Midbrain (tissue), 1 donor: Measurements from ENCODE around the gene ENTHD1.
"Not testable (repeated sequence)": the region's sequence is repeated elsewhere in the genome, so short reads cannot be mapped to it uniquely, and the experiment has no call there.

Source experiments
- DNase-seq: peaks from one replicate; lab custom pipeline; 2025; lab: John Stamatoyannopoulos, UW

ENTHD1 gene

DNA sequence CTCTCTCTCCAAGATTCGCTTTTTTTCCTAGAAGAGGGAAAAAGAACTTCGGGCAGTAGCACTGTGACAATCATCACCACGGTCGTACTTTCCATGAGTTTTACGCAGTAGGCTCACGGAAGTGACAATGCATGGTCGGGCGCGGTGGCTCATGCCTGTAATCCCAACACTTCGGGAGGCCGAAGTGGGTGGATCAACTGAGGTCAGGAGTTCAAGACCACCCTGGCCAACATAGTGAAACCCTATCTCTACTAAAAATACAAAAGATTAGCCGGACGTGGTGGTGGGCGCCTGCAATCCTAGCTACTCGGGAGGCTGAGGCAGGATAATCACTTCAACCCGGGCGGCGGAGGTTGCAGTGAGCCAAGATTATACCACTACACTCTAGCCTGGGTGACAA, 30.7 kb upstream of the ENTHD1 start:
- DNase-seq, result no peak

- no peak for DNase-seq
Observed at GRCh38 chr22:39923696-39924095, 30.1 kb upstream of the ENTHD1 start.

- no peak for DNase-seq
Observed at GRCh38 chr22:39920134-39920743, 26.7 kb upstream of the ENTHD1 start.

GRCh38 chr22:39917776-39918495, 24.4 kb upstream of the ENTHD1 start:
- DNase-seq, result no peak

- no peak for DNase-seq
Observed at GRCh38 chr22:39917197-39917643, 23.7 kb upstream of the ENTHD1 start.

DNA sequence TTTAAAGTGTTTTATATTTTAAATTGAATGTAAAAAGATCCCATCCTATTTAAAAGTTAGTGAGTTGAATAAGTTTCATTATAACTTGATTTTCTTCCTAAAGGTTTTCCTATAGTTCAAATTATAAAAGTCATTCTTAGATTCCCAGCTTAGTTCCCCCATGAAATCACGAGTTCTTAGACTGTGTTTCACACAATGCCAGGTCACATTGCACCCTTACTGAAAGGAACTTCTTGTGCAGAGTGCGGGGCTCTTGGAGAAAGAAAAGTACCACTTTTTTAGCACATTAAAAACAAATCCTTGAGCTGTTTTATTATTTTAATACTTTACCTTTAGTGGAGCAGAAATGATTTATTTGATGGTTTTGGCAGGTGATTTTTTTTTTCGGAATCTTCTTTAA, 22.9 kb upstream of the ENTHD1 start:
- no peak for DNase-seq

DNA sequence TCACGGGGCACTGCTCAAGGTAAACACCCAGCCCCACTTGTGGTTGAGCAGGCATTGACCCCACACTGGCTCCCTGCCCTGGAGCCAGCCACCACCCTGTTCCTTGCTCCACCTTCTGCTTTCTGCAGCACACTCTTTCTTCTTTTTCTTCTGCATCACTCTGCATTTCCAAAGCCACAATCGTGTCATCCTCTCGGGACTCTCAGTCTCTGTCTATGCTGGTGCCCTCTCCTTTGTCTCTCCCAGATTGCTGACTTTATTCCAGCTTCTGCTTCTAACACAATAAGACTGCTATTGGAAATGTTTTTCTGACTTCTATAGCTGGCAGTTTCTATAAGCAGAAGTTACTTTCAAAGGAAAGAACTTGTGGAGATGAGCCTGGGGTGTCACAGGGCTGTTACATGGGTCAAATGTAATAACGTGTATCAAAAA, 21.8 kb upstream of the ENTHD1 start:
- no peak for DNase-seq

- DNase-seq, result no peak
Observed at GRCh38 chr22:39914584-39914983, 21.0 kb upstream of the ENTHD1 start.

GRCh38 chr22:39913886-39914285, 20.3 kb upstream of the ENTHD1 start:
- DNase-seq, result no peak

DNA sequence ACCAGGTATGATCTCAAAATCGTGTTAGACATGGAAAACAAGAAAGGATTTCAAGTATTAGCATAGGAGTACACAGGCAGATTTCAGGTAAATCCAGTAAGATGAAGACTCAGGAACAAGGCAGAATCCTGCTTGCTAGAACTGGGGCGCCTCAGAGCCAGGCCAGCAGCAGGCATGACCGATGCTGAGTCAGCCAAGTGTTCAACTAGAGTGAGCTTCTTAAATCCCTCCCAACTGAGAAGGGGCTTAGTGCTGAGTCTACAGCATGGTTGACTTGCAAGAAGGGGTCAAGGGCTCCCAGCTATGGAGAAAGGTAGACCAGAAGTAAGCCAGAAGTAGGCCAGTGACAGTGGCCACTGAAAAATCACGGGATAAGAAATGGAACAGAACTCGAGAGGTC, 19.8 kb upstream of the ENTHD1 start:
- DNase-seq, result no peak

- no peak for DNase-seq
Observed at GRCh38 chr22:39910876-39911613, 17.5 kb upstream of the ENTHD1 start.

DNA sequence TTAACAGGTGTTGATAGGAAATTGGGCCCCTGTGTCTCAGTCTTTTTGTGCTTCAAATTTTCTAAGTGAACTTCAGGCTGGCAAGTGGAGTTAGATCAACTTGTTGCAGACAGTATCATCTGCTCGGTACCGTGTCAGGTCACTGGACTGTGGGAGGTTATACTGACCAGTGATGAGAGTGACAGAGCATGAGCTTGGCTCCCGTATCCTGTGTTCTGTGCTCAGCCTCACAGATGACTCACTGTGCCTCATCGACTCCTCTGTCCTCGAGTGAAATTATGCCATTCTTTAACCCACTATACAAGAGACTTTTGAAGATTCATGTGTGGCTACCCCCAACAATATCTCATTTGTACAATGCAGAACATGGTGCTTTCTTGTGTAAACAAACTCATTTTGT, 15.2 kb upstream of the ENTHD1 start:
- no peak for DNase-seq

DNA sequence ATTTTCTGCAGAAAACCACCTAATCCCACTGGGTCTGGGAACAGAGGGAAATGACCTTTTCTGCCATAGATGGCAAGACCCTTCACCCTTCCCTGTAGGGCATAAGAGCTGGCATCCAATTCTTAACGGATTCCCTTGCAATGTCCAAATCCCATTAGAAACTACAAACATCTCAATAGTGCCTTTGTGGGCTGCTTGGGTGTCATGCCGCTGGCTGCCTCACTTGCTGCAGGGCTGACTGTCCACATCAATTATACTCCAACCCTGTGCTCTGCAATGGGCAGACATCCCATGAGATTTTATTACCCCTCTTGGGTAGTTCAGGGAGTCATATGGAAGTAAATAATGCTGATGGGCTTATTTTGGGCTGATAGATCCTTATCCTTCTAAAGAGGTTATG, 14.6 kb upstream of the ENTHD1 start:
- DNase-seq, result no peak

DNA sequence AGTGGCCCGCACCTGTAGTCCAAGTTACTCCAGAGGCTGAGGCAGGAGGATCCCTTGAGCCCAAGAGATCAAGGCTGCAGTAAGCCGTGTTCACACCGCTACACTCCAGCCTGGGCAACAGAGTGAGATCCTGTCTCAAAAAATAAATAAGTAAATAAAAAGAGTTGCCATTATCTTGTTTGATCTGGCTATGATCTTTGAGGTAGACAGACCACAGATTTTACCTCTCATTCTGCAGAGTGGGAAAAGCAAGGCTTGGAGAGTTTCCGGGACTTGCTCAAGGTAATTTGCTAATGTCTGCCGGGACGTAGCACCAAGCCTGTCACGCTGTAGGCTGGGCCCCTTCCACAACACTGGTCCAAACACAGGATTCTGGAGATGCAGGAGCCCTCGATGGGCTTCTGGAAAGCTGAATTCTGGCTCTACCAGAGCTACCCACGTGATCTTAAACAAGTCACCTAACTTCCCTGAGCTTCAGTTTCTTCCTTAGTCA, 14.1 kb upstream of the ENTHD1 start:
- no peak for DNase-seq

GRCh38 chr22:39907047-39907446, 13.5 kb upstream of the ENTHD1 start:
- DNase-seq, result no peak

GRCh38 chr22:39906207-39906606, 12.6 kb upstream of the ENTHD1 start:
- DNase-seq, result no peak

DNA sequence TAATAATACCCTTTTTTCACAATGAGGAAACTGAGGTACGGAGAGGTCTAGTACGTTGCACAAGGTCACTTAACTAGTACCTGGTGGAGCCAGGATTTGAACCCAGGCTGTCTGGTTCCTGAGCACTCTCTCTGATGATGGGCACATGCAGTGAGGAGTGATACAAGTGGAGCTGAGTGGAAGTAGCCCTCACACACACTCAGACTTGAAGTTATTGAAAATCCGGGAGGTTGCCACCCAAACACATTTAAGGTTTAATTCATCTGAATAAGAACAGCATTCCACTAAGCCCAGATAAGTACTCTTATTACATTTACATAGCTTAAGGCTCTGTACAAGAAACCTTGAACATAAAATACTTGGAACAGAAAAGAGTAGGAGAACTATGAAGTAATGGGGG, 12.1 kb upstream of the ENTHD1 start:
- DNase-seq, result no peak

GRCh38 chr22:39904862-39905261, 11.3 kb upstream of the ENTHD1 start:
- no peak for DNase-seq

GRCh38 chr22:39904024-39904423, 10.5 kb upstream of the ENTHD1 start:
- DNase-seq, result not testable (repeated sequence)

DNA sequence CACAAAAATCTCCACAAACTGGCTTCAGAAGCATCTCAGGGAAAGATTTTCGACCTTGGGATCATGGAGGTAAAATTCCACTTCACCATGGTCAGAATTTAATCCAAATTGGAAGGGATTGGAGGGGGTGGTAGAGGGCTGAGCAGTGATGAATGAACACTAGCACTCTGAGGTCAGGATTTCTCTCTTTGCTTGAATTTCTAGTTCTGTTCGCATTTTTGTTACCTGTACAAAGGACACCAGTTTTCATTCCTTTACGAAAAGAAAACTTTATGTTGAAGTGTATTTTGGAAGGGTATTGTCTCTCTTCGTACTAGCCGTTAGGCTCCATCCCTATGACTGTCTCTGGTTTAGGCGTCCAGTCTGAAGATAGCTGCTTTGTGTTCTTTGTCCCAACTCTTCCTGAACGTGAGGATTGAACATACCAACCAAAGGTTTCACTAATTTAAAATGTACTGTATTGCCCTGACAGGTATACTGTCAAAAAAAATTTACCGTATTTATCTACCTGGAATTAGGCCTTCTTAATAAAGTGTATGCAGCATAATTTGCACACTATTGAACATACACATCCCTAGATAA, 8.1 kb upstream of the ENTHD1 start:
- DNase-seq, result no peak

DNA sequence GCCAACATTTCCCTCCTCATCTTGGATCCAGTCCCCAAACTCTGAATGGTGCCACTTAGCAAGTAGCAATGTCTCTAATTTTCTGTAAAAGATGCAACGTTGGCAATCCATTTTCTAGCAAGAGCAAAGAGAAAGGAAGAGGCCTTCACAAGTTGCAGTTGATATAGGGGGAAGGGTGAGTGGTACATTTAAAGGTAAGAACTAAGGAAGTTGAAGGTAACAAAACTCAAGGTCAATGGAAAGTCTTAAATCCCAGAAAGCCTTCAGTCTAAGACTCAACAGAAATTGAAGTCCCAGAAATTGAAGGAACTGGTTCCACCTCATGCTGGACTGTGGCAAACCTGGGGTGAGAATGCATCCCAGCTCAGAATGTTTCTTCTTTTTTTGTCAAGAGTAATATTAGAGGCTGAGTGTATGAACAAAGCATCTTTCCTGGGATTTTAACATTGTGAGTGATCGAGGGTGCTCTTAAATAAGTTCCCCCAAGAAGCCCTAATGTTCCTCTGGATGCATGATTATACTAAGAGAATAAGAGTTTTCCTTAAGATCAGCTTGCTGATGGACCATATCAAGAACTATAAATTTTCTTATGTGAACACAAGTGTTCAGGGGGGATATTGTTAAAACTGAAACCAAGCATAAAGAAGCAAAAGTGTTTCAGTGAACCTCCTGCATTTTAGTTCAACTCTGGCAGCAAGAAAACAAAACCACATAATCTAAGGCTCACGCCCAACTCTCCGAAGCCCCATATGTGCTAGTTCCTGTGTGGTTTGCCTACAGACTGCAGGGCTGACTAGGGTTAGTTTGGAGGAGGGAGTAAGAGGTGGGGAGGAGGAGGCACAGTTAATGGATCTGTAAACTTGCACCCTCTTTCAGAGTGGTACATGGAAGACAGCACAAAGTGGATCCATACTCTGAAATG, 7.0 kb upstream of the ENTHD1 start, which contains the start of gene GRAP2:
GRAP2 (plus strand) TSS at position 779 of the 922 bp plus-strand sequence. CDS start 46,023 bp downstream, outside the sequence.
- no peak for DNase-seq
